HG02943 (cell line): ENCODE measurements around the gene HMX1.

ENCODE experiments used
- ATAC-seq: cut with Tn5 transposase; IDR thresholded peaks from one replicate; pipeline ENCODE4 v1.9.1; 2021; ENCODE audit warnings: mild to moderate bottlenecking, low read depth, moderate library complexity; ENCODE audit not compliant: unreplicated experiment

Gene HMX1

GRCh38 chr4:8893227-8893623, 21.6 kb upstream of the HMX1 start:
- ATAC-seq: no peak

GRCh38 chr4:8892556-8893226, 21.1 kb upstream of the HMX1 start:
- ATAC-seq: no peak

GRCh38 chr4:8891646-8892555, 20.3 kb upstream of the HMX1 start:
- ATAC-seq: no peak

- no peak for ATAC-seq
These were observed 19.6 kb upstream of the HMX1 start for GRCh38 chr4:8891255-8891645.

GRCh38 chr4:8888856-8889255, 17.2 kb upstream of the HMX1 start:
- ATAC-seq: no peak

GRCh38 chr4:8886612-8887406, 15.2 kb upstream of the HMX1 start:
- ATAC-seq: no peak

GRCh38 chr4:8882239-8882638, 10.6 kb upstream of the HMX1 start:
- ATAC-seq: no peak

- no peak for ATAC-seq
These were observed 9.2 kb upstream of the HMX1 start for GRCh38 chr4:8880851-8881250.

- no peak for ATAC-seq
These were observed 7.9 kb upstream of the HMX1 start for GRCh38 chr4:8879574-8879973.

GRCh38 chr4:8878421-8878820, 6.8 kb upstream of the HMX1 start:
- ATAC-seq: no peak

GRCh38 chr4:8877780-8878040, 6.1 kb upstream of the HMX1 start:
- ATAC-seq: no peak

- ATAC-seq: no peak
These were observed 5.5 kb upstream of the HMX1 start for GRCh38 chr4:8876982-8877779.

GRCh38 chr4:8874896-8875680, 3.4 kb upstream of the HMX1 start:
- ATAC-seq: no peak

GRCh38 chr4:8874003-8874895, 2.6 kb upstream of the HMX1 start:
- no peak for ATAC-seq

GRCh38 chr4:8872402-8873291, 1.0 kb upstream of the HMX1 start:
- ATAC-seq: no peak

- no peak for ATAC-seq
These were observed 807 bp downstream of the HMX1 start for GRCh38 chr4:8870647-8871416.
